ENCODE results near the gene SLC16A9.
"Not testable (repeated sequence)": the region's sequence is repeated elsewhere in the genome, so short reads cannot be mapped to it uniquely, and the experiment has no call there.

The SLC16A9 gene, protein sequence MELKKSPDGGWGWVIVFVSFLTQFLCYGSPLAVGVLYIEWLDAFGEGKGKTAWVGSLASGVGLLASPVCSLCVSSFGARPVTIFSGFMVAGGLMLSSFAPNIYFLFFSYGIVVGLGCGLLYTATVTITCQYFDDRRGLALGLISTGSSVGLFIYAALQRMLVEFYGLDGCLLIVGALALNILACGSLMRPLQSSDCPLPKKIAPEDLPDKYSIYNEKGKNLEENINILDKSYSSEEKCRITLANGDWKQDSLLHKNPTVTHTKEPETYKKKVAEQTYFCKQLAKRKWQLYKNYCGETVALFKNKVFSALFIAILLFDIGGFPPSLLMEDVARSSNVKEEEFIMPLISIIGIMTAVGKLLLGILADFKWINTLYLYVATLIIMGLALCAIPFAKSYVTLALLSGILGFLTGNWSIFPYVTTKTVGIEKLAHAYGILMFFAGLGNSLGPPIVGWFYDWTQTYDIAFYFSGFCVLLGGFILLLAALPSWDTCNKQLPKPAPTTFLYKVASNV

DNA sequence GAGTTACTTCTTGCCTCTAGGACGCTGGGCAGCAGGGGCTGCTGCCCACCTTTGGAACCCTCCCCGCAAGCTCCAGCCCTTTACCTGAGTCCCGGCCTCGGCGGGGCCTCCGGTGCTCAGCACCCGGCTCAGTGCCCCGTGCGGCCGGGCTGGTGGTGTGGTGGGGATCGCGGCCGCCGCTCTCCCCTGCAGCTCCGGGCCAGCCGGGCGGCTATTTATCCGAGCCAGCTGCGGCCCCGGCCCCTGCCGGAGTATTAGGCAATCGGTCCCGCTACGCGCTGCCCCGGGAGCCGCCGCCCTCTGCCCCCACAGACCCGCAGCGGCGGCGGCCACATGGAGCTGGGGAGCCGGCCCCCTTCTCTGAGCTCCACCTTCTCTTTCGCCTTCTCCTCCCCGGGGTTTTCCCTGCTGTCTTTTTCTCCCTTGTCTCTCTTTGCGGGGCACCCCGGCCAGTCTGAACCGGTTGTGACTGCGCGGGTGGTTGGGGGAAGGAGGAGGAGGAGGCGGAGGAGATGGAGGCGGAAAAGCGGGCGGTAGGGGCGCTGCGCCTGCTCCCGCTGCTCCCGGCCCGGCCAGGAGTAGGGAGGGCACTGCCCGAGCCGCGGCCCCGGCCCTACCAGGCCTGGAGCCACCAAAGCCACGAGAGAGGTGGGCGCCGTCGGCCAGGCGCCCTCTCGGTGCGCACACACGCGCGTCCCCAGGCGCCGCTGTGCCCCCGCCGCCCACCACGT lies at the start of gene SLC16A9:
TSS of gene SLC16A9 (minus strand) at position 456 of the 731 bp plus-strand sequence. CDS start 25,559 bp downstream, outside the sequence.
- DNase-seq = peak; percentile 75

DNA sequence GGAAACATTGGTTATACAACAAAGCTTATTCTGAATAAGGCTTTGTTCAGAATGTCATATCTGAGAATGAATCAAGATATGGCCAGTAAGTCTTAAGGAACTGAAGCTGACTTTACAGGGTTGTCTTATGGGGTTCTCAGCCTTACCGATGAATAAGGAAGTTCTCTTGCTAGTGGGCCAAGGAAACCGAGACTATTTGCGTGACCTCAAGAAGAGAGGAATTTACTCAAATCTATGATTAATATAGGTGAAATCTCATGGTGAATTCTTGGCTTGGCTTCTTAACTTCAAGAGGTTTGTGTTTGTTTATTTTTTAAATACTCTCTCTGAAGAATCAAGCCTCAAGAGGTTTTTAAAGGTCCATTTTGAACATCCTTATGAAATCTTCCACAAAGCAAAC lies 48.3 kb upstream of the SLC16A9 start:
- no peak for DNase-seq

DNA sequence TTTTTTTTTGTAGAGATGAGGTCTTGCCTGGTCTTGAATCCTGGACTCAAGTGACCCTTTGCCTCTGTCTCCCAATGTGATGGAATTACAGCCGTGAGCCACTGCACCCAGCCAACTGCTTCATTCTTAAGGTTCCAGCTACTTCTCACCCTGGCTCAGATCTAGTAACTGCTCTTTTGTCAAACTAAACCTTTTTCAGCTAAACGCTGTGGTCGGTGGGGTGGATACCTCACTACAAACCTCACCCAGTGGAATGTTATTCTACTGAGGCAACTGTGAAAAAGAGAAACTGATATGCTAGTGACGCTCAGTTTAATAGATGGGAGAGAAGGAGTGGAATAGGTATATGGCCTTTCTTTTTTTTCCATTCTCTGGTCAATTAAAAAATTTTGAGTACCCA lies 45.3 kb upstream of the SLC16A9 start:
- no peak for DNase-seq

DNA sequence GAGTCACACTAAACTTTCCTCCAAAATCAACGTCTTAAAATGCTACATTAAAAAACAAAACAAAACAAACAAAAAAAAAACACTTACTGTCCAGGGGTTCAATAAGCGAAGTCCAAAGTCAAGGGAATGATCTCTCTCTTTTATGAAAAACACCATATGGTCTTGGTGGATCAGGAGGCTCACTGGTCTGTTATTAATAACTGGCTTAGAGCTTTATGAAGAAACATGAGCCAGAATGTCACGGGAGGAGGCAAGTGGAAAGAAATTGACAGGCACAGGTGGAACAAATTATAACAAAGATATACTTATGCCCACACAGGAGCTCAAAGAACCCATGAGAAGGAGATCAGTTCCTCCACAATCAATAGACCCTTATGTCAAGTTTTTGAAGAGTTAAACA lies 43.6 kb upstream of the SLC16A9 start, which contains the start of gene MRLN:
TSS of gene MRLN (minus strand) at position 189 of the 400 bp plus-strand sequence.
- no peak for DNase-seq

DNA sequence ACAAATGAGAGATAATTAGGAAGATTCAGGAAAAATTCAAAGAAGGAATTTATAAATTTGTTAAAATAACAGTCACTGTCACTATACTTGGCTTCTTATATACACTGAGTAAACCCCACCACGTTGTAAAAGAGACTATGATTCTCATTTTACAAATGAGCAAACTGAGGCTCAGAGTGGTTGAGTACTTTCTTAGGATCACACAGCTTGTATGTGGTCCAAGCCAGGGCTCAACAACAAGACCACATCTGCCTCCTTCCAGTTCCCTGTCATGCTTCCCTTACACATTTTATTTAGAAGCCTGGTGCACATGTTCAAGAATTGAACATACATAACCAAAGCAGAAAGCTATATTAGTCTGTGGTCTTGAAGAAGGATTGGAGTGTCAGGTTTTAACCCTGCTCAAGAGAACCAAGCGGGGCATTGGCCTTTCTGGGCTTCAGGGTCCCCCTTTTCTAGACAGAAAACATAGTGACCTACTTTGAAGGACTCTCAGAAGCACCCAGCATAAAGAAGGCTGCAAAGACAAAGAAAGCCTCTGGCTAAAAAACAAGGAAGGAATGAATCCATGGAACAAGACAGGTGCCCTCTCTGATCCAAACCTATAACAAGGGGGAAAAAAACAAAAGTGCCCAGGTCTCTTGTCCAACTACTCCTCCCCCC lies 42.8 kb upstream of the SLC16A9 start:
- no peak for DNase-seq

DNA sequence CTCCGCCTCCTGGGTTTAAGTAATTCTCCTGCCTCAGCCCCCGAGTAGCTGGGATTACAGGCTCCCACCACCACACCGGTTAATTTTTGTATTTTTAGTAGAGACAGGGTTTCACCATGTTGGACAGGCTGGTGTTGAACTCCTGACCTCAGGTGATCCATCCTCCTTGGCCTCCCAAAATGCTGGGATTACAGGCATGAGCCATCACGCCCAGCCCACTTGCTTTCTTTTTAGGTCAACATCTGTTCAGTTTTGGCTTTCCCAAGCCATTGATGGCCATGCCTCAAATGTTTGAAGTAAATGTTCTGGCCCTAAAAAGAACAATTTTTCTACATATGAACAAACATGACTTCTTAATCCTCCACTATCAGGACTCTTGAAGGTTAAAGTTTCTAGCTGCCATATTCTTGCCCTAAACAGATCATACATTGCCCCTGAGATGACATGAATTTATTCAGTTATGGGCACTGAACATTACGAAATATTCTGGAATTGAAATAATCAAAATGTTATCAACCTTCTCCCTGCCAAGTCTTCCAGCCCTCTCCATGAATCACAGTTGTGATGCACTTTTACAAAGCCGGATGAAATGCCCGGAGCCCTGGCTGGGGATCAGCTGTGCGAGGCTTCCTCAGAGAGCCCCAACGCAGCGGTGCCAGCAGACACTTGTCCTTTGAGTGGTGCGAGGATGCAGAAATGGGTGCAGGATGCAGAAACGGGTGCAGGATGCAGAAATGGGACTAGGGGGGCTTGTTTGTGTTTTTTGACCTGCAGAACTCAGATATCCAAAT lies 40.7 kb upstream of the SLC16A9 start:
- no peak for DNase-seq

DNA sequence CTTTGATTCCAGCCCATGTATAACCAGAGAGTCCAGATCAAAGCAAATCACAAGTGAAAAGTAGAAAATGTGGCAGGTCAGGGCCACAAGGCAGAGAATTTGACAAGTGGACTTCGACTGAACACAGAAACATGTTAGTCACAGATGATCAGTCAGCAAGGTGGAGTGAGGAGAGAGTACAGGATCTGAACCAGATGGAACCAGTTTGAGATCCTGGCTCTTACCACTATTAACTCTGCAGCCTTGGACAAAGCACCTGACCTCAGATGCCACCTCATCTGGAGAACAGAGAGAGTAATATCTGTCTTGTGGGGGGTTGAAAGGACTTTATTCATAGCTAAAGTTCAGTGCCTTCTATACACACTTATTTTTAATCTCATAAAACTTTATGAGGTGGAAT lies 39.2 kb upstream of the SLC16A9 start:
- DNase-seq = no peak

DNA sequence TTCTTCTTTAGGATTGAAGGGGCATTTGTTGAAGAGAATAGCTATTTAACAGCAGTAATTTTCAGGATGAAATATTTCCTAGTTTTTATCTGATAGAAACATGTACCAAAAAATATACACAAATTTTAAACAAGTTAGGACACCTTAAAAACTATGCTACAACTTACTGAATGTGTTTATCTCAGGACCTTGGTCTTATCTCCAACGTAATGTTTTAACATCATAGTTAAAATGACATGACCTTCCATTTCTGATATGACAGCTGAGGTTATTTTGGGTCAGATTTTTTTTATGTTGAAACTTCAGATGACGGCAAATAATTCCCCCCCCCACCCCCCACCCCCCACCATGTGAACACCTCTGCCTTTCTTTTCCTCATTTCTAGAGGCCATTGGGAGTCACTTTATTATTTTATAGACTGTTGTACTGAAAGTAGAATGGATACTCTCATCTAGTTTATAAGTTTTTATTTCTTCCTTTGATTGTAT lies 35.6 kb upstream of the SLC16A9 start:
- DNase-seq = no peak

DNA sequence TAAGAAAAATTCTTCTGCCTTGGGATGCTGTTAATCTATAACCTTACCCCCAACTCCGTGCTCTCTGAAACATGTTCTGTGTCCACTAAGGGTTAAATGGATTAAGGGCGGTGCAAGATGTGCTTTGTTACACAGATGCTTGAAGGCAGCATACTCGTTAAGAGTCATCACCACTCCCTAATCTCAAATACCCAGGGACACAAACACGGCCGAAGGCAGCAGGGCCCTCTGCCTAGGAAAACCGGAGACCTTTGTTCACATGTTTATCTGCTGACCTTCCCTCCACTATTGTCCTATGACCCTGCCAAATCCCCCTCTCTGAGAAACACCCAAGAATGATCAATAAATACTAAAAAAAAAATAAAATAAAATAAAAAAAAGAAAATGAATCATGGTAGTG lies 35.1 kb upstream of the SLC16A9 start:
- not testable (repeated sequence) for DNase-seq

DNA sequence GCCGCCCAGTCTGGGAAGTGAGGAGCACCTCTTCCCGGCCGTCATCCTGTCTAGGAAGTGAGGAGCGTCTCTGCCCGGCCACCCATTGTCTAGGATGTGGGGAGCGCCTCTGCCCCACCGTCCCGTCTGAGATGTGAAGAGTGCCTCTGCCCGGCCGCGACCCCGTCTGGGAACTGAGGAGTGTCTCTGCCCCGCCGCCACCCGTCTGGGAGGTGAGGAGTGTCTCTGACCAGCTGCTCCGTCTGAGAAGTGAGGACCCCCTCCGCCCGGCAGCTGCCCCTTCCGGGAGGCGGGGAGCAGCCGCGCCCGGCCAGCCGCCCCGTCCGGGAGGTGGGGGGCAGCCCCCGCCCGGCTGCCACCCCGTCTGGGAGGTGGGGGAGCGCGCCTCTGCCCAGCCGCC lies 34.5 kb upstream of the SLC16A9 start:
- not testable (repeated sequence) for DNase-seq

DNA sequence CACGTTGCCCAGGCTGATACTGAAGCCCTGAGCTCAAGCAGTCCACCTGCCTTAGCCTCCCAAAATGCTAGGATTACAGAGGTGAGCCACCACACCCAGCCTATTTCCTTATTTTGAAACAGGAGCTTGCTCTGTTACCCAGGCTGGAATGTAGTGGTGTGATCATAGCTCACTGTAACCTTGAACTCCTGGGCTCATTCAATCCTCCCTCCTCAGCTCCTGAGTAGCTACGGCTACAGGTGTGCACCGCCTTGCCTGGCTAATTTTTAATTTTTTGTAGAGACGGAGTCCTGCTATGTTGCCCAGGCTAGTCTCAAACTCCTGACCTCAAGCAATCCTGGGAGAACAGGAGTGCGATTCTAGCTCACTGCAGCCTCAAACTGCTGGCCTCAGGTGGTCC lies 31.9 kb upstream of the SLC16A9 start:
- DNase-seq = no peak

DNA sequence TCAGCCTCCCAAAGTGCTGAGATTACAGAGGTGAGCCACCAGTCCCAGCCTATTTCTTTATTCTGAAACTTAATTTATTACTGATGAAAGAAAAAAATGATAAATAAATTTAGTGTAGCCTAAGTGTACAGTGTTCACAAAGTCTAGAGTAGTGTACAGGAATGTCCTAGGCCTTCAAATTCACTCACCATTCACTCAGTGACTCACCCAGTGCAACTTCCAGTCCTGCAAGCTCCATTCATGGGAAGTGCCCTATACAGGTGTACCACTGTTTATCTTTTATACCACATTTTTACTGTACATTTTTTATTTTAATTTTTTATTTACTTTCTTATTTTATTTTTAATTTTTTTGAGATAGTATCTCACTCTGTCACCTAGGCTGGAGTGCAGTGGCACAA lies 31.4 kb upstream of the SLC16A9 start:
- no peak for DNase-seq

DNA sequence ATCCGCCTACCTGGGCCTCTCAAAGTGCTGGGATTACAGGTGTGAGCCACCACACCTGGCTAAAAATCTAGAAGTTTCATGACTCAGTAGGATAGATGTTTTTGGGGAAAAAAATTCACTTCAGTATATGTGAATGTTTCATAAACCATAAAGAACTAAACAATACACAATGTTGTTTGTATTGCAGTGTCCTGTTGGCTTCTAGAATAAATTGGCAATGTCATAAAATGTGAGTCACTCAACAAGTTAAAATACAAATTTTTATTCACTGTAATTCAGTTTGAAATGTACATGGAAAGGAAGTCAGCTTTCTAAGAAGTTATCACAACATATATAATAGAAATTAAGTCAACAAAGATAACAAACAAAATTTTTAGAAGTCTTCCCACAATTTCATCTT lies 27.1 kb upstream of the SLC16A9 start:
- no peak for DNase-seq

DNA sequence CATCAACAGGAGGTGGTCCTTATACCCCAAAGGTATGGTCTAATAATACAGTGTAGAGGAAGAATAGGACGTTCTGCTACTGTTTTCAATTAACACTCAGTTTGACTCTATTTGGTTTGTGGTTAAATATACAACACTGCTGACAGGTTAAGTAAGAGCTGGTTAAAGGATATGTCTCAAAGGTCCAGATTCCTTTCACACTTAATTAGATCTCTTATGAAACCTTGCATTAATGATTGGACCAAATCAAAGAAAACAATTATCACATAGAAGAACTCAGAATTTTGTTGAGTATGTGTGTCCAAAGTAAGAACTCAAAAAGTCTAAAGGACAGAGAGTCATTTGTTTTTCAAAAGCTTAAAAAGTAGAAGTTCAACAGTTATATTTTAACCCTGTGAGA lies 25.6 kb upstream of the SLC16A9 start:
- DNase-seq = no peak

DNA sequence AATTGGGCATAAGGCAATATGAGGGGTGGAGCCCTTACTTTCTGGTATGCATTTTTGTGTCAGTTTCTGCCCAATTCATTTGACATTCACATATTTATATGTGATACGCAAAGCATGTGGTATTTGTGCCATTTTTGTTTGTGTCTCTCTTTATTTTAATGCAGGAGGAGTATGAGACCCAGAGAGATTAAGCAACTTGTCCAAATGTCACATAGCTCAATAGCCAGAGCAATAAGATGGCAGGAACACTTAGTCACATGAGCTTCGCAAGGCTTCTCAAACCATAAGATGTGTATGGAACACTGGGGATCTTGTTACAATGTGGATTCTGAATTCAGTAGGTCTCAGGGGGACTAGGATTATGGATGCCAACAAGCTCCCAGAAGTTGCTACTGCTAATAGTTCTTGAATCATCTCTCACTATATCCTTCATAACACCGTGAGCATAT lies 24.4 kb upstream of the SLC16A9 start:
- no peak for DNase-seq

DNA sequence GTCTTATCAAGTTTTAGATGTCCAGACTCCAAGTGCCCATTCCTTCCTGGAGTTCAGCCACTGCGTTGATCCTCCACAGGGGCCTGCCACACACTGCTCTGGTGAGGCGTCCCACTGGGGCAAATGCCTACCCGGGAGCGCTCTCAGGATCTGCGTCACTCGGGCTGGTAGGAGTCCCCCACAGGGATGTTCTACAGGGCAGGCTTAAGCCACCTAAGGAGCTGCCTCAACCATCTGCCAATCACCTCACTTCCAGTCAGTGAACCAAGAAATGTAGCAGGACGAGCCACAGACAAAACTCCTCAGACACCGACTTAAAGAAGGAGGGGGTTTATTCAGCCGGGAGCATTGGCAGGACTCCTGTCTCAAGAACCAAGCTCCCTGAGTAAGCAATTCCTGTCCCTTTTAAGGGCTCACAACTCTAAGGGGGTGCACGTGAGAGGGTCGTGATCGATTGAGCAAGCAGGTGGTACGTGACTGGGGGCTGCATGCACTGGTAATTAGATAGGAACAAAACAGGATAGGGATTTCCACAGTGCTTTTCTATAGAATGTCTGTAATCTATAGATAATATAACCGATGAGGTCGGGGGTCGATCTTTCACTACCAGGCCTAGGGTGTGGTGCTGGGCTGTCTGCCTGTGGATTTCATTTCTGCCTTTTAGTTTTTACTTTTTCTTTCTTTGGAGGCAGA lies 23.8 kb upstream of the SLC16A9 start:
- not testable (repeated sequence) for DNase-seq

DNA sequence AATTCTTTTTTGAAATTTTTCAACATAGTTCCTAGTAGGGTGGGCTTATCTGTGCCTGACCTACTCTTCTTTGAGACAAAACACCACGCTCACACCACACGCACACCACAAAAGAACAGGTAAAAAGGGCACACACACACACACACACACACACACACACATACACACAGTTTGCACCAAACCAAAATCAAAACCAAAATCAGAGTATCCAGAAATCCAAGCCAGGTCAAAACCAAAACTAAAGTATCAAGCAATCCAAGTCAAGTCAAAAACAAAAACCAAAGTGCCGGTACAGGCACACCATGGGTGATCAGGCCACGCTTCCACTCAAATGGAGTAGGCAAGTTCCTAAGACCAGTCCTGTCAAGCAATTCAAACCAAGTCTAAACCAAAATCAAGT lies 23.2 kb upstream of the SLC16A9 start:
- DNase-seq = not testable (repeated sequence)

DNA sequence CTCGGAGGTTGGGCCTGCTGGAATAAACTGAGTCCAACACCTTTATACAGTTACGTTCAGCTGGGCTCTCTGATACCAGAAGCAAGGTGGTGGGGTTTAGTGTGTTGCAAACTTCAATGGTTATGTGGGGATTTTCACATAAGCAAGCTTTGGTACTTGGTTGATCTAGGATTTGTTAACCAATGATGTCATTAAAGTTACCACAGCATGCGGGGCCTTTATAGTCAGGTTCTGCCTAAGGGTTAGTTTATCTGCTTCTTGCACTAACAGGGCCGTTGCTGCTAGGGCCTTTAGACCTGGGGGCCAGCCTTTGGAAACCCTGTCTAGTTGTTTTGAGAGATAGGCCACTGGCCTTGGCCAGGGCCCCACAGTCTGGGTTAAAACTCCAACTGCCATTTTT lies 19.5 kb upstream of the SLC16A9 start:
- DNase-seq = not testable (repeated sequence)

DNA sequence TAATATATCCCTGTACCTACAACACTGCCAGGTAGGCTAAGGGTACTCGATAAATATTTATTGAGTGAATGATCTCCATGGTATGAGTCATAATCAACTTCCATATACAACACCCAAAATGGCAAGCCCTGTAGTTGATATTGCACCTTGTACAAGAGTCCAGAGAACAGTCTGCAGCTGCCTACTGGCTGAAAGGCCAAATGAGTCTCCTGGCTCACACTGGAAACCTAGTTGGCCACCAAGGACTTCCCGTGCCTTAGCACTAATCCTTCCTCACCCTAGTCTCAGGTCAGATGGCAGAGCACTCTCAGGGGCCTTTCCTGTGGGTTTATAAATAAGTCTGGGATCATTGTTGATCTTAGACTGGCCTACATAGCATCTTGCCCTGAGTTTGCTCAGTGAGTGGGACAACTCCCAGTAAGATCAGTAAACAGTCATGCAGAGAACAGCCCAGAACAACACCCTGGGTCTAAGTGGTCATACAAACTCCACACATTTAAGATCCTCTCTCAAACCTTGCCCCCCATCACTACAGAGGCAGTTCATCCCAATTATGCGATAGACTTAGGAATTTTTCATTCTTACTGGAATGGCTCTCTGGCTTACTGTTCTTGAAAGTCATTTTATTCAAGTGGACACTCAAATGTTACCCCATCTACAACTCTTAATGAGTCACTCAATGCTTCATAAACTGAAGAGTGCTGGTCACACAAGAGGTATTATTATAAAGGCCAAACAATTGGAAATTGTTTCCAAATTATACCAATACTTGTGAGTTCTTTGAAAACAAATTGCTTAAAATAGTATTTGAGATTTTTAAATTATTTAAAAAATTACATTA lies 14.7 kb upstream of the SLC16A9 start:
- DNase-seq = no peak

DNA sequence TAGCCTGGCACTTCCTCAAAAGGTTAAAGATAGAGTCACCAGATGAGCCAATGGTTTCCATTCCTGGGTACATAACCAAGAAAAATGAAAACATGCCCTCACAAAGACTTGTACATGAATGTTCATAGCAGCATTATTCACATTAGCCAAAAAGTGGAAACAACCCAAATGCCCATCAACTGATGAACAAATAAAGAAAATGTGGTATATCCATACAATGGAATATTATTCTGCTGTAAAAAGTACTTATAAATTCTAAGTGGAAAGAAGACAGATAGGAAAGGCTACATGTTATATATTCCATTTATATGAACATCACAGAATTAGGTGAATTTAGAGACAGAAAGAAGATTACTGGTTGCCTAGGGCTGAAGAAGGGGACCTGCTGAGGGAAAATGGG lies 10.7 kb upstream of the SLC16A9 start:
- DNase-seq = no peak

DNA sequence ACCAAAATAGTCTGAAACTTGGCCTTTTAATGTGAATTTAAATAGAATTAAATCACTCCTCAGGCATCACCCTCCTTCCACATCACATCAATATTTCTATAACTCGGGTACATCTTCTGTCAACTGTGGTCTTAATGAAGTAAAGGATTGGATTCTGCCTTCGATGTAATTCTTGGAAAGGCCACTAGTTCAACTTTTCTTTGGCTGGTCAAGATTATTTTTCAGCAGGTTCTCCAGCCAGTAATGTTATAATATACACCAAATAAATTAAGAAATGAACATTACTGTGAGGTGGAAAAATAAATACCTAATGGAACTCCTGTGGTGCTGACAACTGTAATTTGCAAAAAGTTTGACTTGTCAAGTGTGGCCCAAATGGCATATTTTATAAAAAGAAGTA lies 9.7 kb upstream of the SLC16A9 start:
- DNase-seq = no peak
